Measurements from ENCODE around the gene DNPEP.

DNPEP gene

GRCh38 chr2:219354582-219354981 is 33.1 kb downstream of the DNPEP start:
- DNase-seq: no peak

DNA sequence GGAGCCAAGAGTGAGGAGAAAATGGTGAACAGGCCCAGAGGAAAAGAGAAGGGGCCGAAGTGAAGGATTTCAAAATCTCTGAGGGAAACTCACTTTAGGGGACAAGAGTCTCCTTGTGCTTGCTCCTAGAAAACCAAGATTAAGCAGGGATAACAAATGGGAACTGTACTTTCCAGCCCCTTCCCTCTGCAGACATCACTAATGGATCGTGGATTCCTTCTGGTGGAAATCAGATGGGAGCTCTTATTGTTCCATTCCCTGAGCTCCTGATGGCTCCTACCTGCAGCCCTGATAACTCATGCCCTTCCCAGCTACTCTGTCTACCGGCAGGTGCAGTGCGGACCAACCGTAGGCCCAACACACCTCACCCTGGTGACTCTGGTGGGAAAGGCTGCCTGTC is 34.6 kb downstream of the DNPEP start:
- no peak for DNase-seq

- DNase-seq: peak; percentile 87
Observed at GRCh38 chr2:219352448-219353023, 35.2 kb downstream of the DNPEP start.

DNA sequence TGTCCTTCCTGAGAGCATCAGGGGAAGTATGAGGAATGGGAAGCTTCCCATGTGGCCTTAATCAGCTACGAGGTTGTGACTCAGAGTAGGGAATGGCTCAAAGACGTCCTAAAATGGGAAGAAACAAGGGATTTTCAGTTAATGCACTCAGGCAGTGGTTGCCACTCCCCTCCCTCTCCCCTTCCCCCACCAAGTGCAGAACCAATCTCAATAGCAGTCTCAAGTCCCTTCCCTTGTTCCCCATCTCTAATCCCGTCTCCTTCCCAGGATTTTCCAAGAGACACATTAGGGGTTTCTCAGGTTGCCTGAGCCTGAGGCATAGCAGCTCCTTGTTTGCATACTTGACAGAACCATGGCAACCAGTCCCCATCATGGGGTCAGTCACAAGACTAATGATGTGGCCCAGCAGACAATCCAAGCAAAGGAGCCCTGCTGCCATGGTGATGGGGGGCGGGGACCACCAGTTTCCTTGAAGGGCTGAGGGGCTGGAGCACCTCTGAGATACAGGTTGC is 36.9 kb downstream of the DNPEP start:
- no peak for DNase-seq

GRCh38 chr2:219350215-219350614 is 37.5 kb downstream of the DNPEP start:
- DNase-seq: no peak

DNA sequence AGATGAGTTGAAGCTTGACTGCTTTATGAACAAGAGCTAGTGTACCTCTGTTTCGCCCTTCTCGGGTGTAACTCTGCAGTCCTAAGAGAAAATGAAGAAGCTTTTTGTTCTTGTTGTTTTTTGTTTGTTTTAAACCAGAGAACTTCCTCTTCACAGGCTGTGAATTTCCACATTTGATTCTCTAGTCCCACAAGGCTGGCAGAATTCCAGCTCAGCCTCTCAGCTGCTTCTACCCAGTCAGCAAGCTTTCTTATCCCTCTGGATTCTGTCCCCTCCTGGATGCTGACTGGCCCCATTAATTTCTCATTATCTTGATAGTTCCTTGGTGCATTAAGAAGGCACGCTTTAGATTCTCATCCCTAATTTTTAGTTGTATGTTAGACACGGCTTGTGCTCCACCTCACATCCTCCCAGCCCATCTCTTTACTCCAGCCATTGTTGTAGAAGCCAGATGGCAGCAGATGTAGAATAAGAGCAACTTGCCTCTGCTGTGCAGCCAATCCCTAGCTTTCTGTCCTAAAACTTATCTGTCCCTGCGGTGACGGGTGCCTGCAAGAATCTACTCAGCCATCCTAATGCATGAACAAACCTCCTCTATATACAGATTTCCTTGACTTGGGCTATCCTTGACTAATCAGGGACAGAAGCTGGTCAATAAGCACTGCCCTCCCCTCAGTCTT is 42.8 kb downstream of the DNPEP start:
- DNase-seq: peak; percentile 42

- DNase-seq: no peak
Observed at GRCh38 chr2:219335373-219335786, 52.3 kb downstream of the DNPEP start.

- no peak for DNase-seq
Observed at GRCh38 chr2:219334076-219334475, 53.6 kb downstream of the DNPEP start.

- DNase-seq: no peak
Observed at GRCh38 chr2:219332542-219332941, 55.2 kb downstream of the DNPEP start, which contains the start of gene RESP18. Gene RESP18 (minus strand): TSS chr2:219332744.

DNA sequence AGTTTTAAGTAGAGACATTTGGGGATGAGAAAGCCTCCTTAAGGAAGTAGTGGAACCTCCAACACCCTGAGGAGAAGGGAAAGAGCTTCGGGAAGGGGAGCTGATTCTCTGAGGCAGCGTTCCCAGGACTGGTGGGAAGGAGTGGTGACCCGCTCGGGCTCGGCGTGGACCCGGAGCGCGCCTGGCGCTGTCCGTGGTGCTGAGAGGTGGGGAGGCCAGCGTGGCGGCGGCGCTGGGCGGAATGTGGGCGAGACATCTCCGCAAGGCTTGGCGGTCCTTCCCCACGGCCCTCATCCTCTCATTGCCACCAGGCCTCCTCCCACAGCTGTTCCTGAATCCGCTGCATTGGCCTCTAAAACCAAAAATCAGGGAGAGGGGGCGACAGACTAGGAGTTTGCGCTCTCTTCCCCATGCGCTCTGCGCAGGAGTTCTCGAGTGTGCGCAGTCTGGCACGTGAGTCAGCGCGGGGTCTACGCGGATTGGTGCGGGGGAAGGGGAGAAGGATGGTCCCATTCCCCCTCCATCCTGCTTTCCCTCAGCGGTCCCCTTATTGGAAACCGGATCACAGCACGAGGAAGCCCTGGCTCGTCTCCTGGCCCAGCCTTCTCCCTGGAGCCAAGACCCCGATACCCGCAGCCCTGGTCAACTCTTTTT is 56.0 kb downstream of the DNPEP start:
- DNase-seq: peak; percentile 60

GRCh38 chr2:219327719-219328118 is 60.0 kb downstream of the DNPEP start:
- DNase-seq: no peak

DNA sequence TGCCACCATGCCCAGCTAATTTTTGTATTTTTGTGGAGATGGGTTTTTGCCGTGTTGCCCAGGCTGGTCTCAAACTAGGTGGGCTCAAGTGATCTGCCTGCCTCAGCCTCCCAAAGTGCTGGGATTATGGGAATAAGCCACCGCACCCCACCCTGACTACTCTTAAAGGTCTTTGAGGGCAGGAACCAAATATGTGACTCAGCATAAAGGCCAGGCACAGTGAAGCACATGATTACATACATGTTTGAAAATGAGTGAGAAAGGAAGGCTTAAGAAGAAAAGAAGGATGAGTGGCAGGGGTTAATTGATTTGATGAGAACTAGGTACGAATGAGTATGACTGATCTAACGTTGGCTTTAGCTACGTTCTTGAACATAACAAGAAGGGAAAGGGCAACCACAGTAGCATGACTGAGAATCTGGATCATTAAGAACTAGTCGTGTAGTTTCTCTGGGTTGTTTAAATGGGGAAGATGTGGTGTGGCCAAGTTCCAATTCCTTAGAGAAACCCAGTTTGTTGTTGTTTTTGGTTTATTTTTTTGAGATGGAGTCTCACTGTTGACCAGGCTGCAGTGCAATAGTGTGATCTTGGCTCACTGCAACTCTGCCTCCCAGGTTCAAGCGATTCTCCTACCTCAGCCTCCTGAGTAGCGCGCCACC is 61.9 kb downstream of the DNPEP start:
- peak; percentile 10 for DNase-seq

DNA sequence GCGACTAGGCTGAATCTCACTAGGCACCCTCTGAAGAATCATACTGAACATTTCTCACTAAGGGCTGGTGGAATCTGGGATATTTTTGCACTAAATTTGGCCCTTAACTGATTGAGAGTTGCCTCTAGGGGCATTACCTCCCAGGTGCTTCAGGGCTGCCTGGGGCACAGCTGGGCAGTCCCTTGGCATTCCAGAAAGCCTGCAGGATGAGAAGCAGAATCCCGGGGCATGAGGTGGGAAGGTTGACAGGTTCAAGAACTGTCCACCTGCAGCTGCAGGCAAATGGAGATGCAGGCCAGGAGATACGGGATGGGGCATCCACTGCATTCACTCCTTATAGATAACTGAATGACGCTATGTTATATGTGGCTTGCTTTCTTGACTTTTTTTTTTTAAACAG is 62.6 kb downstream of the DNPEP start:
- no peak for DNase-seq

- no peak for DNase-seq
Observed at GRCh38 chr2:219323434-219323833, 64.3 kb downstream of the DNPEP start.
